GM21447 (cell line): Measurements from ENCODE around the gene OPN1SW.

Experiments used
- ATAC-seq: cut with Tn5 transposase; IDR thresholded peaks from one replicate; pipeline ENCODE4 v1.9.1; 2021; ENCODE audit not compliant: unreplicated experiment

The OPN1SW gene

DNA sequence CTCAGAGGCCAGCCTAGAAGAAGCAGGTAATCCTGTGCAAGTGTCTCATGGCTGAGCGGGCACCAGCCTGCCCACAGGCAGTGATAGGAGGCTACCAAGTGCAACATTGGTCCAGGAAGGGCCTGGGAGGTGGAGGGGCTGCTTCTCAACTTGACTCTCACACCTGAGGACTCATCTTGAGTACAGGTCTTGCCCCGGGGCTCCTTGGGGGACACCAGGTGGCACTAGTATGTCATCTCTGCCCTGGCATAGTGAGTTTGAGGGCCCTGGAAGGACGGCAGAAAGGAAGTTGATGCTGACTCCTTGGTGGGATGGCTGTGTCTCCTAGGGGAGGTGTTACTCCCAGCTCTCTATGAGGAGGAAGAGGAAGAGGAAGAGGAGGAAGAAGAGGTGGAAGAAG lies 18.4 kb upstream of the OPN1SW start:
- no peak for ATAC-seq

- no peak for ATAC-seq
Observed at GRCh38 chr7:128793181-128793547, 17.6 kb upstream of the OPN1SW start.

DNA sequence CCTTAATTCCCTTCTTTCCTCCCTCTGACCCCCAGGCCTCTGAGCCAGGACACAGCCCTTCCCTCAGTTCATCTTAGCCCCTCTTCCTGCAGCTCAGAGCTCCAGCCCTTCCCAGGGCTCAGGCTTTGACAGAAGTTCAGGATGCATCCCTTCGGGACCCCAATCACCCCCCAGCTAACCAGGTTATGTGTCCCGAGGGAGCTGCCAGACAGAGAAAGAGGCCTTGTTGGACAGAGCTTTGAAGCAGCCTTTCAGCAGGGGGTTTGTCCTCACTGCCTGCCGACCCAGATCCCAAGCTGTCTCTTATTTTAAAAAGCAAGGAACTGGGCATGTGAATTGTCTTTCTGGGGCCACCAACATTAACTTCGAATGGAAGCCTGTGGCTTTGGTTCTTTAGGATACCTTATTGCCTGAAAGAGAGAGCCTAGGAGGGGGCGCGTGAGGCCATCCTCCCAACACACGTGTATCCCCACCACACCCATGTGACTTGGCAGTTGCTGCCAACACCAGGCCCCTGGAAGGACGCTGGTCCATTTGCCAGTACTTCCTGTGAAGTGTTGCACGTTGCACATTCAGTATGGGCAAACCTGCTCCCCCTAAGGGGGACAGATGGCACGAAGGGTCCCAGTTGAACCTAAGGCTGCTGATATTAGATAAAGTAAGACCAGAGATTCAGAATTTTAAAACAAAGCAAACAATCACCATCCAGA lies 17.0 kb upstream of the OPN1SW start:
- ATAC-seq, result no peak

GRCh38 chr7:128791972-128792327 lies 16.4 kb upstream of the OPN1SW start:
- ATAC-seq, result no peak

DNA sequence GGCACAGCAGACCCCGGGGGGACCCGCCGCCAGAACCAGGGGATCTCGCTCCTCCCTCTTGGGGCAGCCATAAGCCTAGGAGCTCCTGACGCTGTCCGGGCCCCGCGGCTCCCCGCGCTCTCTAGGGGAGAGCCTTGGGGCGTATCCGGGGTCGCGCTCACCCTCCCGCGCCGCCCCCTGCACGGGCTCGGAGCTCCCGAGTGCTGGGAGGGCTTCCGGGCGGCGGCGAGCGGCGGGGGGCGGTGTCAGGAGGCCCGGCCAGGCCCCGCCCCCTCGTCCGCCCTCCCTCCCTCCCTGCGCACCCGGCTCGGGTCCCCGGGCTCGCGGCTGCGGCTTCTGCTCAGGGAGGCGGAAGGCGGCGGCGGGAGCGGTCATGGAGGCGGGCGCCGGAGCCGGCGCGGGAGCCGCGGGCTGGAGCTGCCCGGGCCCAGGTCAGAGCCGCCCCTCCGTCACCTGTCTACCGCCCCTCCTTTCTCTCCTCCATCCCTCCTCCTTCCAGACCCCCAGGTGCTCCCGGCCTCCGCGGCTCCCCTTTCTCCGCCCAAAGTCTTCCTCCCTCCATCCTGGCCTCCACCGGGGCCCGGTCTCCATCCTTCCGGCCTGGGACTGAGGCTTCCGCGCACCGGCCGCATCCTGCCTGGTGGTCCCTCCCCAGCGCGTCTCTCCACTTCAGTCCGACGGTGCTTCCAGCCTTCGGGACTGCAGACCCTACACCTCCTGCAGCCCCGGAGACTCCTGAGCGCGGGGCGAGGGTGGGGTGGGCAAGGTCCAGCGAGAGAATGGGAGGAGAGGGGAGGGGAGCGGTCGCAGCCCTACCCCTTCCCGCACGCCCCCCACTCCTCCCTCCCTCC lies 15.8 kb upstream of the OPN1SW start, which contains the start of gene CCDC136:
Gene CCDC136, plus strand, starts transcription at position 848 of the 851 bp plus-strand sequence. CDS start 444 bp downstream, outside the sequence.
- peak; percentile 80 for ATAC-seq

DNA sequence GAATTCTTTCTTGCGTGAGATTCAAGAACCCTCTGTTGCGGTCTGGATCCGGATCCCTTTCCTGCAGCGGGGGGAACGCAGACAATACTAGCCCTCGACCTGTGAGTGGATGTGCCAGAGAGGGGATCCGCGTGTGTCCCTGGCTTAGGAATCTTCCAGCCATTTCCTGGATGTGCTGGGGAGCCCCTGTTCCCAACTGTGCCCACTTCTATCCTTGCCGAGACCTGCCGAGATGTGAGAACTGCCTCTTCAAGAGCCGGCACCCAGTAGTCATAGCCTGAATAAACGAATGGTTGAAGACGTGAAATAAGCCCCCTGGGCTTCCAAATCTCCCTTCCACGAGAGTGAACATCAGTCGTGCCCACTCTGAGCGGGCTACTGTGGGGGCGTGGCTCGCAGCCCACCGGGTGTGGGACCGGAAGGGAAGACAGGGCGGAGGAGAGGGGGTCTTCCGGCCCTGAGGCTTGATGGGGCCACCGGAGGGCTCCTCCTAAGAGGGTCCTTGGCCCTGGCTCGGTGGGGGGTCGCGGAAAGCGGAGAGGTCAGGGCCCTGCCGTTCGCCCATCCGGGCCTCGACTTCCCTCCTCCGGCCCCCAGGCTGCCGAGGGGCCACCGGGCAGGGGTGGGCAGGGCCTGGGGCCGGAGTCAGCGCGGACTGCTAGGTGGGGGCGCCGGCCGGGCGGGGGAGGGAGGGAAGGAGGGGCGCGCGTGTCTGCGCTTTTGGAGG lies 14.9 kb upstream of the OPN1SW start:
- no peak for ATAC-seq

- ATAC-seq, result no peak
Observed at GRCh38 chr7:128788446-128789412, 13.1 kb upstream of the OPN1SW start.

DNA sequence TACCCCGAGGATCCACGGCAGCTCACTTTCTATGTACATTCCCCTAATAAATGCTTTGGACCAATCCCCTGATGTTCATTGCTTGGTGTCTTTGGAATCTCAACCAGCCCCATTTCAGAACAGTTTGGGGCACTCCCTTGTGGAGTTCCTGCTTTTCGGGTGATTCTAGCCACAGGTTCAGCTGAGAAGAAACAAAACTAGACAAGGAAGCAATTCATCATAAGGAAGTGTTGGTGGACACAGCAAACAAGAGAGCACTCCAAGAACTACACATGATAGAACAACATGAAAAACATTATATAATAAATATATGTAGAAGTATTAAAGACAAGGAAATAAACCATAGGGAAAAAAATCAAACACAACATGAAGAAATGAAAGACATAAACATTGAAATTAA lies 10.1 kb upstream of the OPN1SW start:
- ATAC-seq, result no peak

- ATAC-seq, result no peak
Observed at GRCh38 chr7:128783143-128783861, 7.7 kb upstream of the OPN1SW start.

DNA sequence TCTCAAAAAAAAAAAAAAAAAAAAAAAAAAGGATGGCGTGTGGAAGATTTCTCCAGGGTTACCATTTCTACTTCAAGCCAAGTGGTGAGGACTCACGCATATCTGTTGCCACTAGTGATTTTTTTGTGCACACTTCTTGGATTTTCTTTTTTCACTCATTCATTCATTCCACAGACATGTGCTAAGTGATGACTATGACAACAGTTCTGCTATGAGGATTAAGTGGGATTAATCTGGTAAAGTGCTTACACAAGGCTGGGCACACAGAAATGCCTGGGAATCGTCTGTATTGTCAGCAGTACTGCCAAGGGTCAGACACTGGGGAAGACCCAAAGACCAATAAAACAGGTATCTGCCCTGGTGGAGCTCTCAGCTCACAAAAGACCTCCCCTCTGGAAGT lies 6.3 kb upstream of the OPN1SW start:
- ATAC-seq, result no peak

DNA sequence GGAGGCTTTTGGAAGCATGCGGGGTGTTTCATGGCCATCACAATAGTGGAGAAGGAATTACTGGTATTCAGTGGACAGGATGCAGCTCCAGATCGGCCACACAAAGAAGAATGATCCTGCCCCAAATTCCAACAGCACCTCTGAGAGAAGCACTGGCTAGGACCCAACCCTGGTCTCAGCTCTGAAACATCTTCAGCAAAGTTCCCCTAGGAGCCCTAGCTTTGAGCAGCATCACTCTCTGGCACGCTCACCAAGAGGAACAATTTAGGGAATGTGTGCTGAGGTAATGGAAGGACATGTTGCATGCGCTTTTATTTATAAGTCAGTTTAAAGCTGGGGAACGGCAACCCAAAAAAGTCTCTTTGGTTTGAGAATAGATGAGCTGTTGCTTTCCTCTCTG lies 5.5 kb upstream of the OPN1SW start:
- ATAC-seq, result no peak

DNA sequence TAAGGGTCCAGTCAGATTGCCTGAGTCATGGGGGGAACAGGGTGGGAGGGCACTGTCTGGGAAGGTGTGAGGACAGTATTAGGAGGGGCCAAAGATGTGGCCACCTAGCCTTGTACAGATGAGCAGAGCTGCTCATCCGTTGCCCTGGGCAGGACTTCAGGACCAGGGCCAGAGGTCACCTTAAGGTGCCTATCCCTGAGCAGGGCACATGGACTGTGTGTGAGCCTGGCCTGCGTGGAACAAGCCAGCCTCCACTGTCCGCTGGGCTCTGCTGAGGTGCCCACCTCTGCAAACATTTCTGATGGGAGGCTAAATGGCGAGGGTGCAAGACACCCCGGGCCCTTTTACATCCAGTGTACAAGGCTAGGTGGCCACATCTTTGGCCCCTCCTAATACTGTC lies 3.4 kb upstream of the OPN1SW start:
- no peak for ATAC-seq

GRCh38 chr7:128777156-128778123 lies 1.8 kb upstream of the OPN1SW start:
- no peak for ATAC-seq

GRCh38 chr7:128774921-128775320 lies 673 bp downstream of the OPN1SW start:
- no peak for ATAC-seq

DNA sequence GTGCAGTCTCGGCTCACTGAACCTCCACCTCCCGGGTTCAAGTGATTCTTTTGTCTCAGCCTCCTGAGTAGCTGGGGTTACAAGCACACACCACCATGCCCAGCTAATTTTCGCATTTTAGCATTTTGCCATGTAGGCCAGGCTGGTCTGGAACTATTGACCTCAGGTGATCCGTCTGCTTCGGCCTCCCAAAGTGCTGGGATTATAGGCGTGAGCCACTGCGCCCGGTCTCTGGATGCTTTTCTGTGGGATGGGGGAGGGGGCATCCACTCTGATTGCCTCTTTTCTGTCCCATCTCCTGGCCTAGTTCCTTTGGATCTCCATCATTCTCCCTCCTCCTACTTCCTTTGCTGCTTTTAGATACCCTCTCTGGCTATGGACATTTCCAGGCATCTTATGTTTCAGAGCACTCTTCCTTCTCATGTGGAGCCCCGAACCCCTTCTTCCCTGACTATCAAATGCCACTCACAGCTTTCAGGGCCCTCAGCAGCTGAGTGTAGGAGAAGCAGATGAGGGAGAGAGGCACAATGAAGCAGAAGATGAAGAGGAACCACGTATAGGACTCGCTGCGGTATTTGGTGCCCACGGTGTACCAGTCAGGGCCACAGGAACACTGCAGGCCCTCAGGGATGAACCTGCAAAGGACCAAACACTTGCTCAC lies 1.4 kb downstream of the OPN1SW start:
- ATAC-seq, result no peak

DNA sequence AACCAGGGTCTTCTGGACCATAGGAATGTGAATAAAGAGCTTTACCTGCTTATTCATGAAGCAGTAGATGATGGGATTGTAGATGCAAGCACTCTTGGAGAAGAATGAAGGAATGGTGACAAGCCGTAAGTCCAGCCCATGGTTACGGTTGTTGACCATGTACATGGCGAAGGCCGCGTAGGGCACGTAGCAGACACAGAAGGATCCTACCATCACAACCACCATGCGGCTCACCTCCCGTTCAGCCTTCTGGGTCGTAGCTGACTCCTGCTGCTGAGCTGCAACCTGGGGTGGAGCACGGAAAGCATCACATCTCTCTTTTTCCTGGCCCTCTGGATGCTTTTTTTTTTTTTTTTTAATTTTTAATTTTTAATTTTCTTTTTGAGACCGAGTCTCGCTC lies 2.0 kb downstream of the OPN1SW start:
- ATAC-seq, result no peak

- no peak for ATAC-seq
Observed at GRCh38 chr7:128770233-128770632, 5.4 kb downstream of the OPN1SW start.

DNA sequence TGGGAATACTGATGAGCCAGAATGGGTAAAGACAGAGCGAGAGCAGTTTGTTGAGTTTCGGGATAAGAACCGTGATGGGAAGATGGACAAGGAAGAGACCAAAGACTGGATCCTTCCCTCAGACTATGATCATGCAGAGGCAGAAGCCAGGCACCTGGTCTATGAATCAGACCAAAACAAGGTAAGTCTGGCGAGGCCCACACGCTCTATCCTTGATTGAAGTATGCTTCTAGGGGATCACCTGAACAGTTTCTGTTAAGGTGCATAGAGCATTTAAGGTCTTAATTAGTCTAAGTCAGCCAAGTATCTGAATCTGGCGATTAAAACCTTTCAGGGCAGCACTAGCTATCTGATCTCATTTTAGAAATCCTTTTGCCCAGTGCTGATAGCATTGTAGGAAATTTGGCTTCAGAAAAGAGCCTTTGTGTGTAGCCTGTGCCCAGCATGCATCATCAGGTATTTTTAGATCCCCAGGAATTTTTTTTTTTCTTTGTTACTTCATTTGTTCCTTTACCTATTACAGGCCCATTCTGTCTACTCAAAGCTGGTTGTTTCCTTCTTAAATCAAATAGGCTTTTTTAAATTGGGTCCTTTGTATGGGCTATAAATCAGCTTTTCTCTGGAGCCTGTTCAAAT lies 8.0 kb downstream of the OPN1SW start:
- ATAC-seq, result no peak
